Measurements from ENCODE around the gene GPR161.

DNA sequence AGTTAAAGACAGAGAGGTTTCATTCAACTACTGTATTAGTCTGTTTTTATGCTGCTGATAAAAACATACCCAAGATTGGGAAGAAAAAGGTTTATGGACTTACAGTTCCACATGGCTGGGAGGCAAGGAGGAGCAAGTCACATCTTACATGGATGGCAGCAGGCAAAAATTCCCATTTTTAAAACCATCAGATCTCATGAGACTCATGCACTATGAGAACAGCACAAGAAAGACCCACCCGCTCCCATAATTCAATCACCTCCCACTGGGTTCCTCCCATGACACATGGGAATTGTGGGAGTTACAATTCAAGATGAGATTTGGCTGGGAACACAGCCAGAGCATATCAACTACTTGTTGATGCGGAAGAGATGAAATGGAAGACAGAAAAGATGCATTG lies 9.2 kb downstream of the GPR161 start:
- TF ChIP-seq EZH2phosphoT487 (IDR thresholded peaks at IDR 0.05; ENCODE audit: insufficient read depth, low read depth) (no peak), EZH2 (IDR thresholded peaks at IDR 0.05; ENCODE audit: insufficient read depth, poor library complexity, severe bottlenecking) (no peak)
